Measurements from ENCODE around the gene IKZF1. TPM values are rescaled to one million over a fixed set of nuclear protein-coding genes. Genes with fewer than 3 reads are reported as not detected.

Gene IKZF1
- total RNA-seq, 1 experiment from 2014 or later, result 3.7 TPM

GRCh38 chr7:50448823-50449222 is 144.3 kb downstream of the IKZF1 start:
- H3K4me1 ChIP-seq (ENCODE audit: insufficient read depth, low read length, poor library complexity, severe bottlenecking), result peaks cover 12% of the 10 kb centered on the region
- intact Hi-C loops (cut with micrococcal nuclease; ENCODE audit: unreplicated experiment), result no loop called here
- no peak overlapping the region for H3K27ac ChIP-seq (ENCODE audit: low read depth, low read length, poor library complexity, severe bottlenecking)
- ChIA-PET POLR2A (ENCODE audit: low non-redundant PET) (no interaction called here), CTCF (no interaction called here)
- no peak for DNase-seq (ENCODE audit: low spot score)
- no peak overlapping the region for H3K4me3 ChIP-seq (ENCODE audit: low read depth, low read length, poor library complexity, severe bottlenecking)
- BruUV-seq (replicated peaks), result TSS peak; percentile 21
- TF ChIP-seq EZH2 (IDR thresholded peaks at IDR 0.05; ENCODE audit: borderline replicate concordance, low read depth, low read length, poor library complexity, severe bottlenecking) (no peak), CTCF (conservative IDR thresholded peaks at IDR 0.05; ENCODE audit: low read depth, low read length) (no peak)
- H3K9me3 ChIP-seq (ENCODE audit: low read depth, low read length, poor library complexity, severe bottlenecking), result no peaks in the 10 kb centered on the region
- peaks cover 33% of the 10 kb centered on the region for H3K36me3 ChIP-seq (ENCODE audit: insufficient read depth, low read length, poor library complexity, severe bottlenecking)
- no peaks in the 10 kb centered on the region for H3K27me3 ChIP-seq (replicated peaks; ENCODE audit: insufficient read depth, low read depth, low read length, poor library complexity)

GRCh38 chr7:50449501-50449880 is 145.0 kb downstream of the IKZF1 start:
- no peaks in the 10 kb centered on the region for H3K27me3 ChIP-seq (replicated peaks; ENCODE audit: insufficient read depth, low read depth, low read length, poor library complexity)
- H3K4me1 ChIP-seq (ENCODE audit: insufficient read depth, low read length, poor library complexity, severe bottlenecking), result peaks cover 12% of the 10 kb centered on the region
- DNase-seq (ENCODE audit: low spot score), result peak; percentile 7
- CTCF ChIA-PET, result no interaction called here
- TF ChIP-seq CTCF (conservative IDR thresholded peaks at IDR 0.05; ENCODE audit: low read depth, low read length) (no peak), EZH2 (IDR thresholded peaks at IDR 0.05; ENCODE audit: borderline replicate concordance, low read depth, low read length, poor library complexity, severe bottlenecking) (no peak)
- H3K36me3 ChIP-seq (ENCODE audit: insufficient read depth, low read length, poor library complexity, severe bottlenecking), result peaks cover 29% of the 10 kb centered on the region
- no peaks in the 10 kb centered on the region for H3K9me3 ChIP-seq (ENCODE audit: low read depth, low read length, poor library complexity, severe bottlenecking)
- H3K27ac ChIP-seq (ENCODE audit: low read depth, low read length, poor library complexity, severe bottlenecking), result peak overlapping the region; percentile 89
- peak overlapping the region; percentile 94 for H3K4me3 ChIP-seq (ENCODE audit: low read depth, low read length, poor library complexity, severe bottlenecking)
- intact Hi-C loops (cut with micrococcal nuclease; ENCODE audit: unreplicated experiment), result no loop called here
- no TSS peak for BruUV-seq (replicated peaks)
- POLR2A ChIA-PET (ENCODE audit: low non-redundant PET), result no interaction called here

GRCh38 chr7:50449881-50450589 is 145.5 kb downstream of the IKZF1 start, which contains the start of gene FIGNL1:
TSS of gene FIGNL1 (minus strand) at chr7:50450350. CDS start at chr7:50447287, 3,063 bp downstream.
- ChIA-PET POLR2A (ENCODE audit: low non-redundant PET) (no interaction called here), CTCF (no interaction called here)
- BruUV-seq (replicated peaks), result no TSS peak
- DNase-seq (ENCODE audit: low spot score), result peak; percentile 83
- no peaks in the 10 kb centered on the region for H3K9me3 ChIP-seq (ENCODE audit: low read depth, low read length, poor library complexity, severe bottlenecking)
- H3K27ac ChIP-seq (ENCODE audit: low read depth, low read length, poor library complexity, severe bottlenecking), result peak within 1 kb of the TSS; percentile 89
- H3K4me1 ChIP-seq (ENCODE audit: insufficient read depth, low read length, poor library complexity, severe bottlenecking), result peaks cover 12% of the 10 kb centered on the region
- TF ChIP-seq EZH2 (IDR thresholded peaks at IDR 0.05; ENCODE audit: borderline replicate concordance, low read depth, low read length, poor library complexity, severe bottlenecking) (no peak), CTCF (conservative IDR thresholded peaks at IDR 0.05; ENCODE audit: low read depth, low read length) (no peak)
- intact Hi-C loops (cut with micrococcal nuclease; ENCODE audit: unreplicated experiment), result no loop called here
- H3K4me3 ChIP-seq (ENCODE audit: low read depth, low read length, poor library complexity, severe bottlenecking), result peak within 1 kb of the TSS; percentile 94
- no peaks in the 10 kb centered on the region for H3K27me3 ChIP-seq (replicated peaks; ENCODE audit: insufficient read depth, low read depth, low read length, poor library complexity)
- H3K36me3 ChIP-seq (ENCODE audit: insufficient read depth, low read length, poor library complexity, severe bottlenecking), result peaks cover 24% of the 10 kb centered on the region

All from A673 (cell line).